Measurements from ENCODE around the gene ADH4. TPM values are rescaled to one million over a fixed set of nuclear protein-coding genes. Genes with fewer than 3 reads are reported as not detected.

ADH4 gene
- total RNA-seq, 1 experiment from 2014 or later = not detected

DNA sequence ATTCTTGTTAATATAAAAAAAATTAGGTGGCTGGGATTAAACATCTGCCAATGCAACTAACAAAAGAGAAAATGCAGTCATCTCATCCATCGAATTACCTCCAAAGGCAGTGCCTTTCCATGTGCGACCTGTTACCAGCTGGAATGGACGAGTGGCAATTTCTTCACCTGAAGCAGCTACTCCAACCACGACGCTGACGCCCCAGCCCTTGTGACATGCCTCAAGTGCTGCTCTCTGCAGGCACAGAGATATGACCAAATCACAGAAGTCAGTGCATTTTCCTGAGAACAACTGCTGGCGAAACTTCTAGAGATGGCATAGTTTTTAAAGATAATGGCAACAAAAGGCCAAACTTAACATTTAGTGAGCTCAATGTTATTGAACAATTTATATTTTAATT lies 69.3 kb downstream of the ADH4 start:
- H3T11ph ChIP-seq (ENCODE audit: low read length) = no peak overlapping the region
- no peaks in the 10 kb centered on the region for H3K4me1 Mint-ChIP-seq
- no peak overlapping the region for H2BK15ac ChIP-seq (ENCODE audit: low read depth, low read length)
- TF ChIP-seq, protein P1, sequence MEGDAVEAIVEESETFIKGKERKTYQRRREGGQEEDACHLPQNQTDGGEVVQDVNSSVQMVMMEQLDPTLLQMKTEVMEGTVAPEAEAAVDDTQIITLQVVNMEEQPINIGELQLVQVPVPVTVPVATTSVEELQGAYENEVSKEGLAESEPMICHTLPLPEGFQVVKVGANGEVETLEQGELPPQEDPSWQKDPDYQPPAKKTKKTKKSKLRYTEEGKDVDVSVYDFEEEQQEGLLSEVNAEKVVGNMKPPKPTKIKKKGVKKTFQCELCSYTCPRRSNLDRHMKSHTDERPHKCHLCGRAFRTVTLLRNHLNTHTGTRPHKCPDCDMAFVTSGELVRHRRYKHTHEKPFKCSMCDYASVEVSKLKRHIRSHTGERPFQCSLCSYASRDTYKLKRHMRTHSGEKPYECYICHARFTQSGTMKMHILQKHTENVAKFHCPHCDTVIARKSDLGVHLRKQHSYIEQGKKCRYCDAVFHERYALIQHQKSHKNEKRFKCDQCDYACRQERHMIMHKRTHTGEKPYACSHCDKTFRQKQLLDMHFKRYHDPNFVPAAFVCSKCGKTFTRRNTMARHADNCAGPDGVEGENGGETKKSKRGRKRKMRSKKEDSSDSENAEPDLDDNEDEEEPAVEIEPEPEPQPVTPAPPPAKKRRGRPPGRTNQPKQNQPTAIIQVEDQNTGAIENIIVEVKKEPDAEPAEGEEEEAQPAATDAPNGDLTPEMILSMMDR (conservative IDR thresholded peaks at IDR 0.05) = no peak
- no peak overlapping the region for H2BK5ac ChIP-seq (ENCODE audit: insufficient read length, low read length)
- no peaks in the 10 kb centered on the region for H4K20me1 ChIP-seq (ENCODE audit: control insufficient read depth, insufficient read depth, insufficient read length)
- H3K56ac ChIP-seq (ENCODE audit: insufficient read length, low read depth, low read length) = no peak overlapping the region
- no CpG with 5 or more reads among the region's 7 CpGs for WGBS (ENCODE audit: extremely low coverage, insufficient read length, low lambda C conversion rate)
- no peak overlapping the region for H2BK12ac ChIP-seq (ENCODE audit: insufficient read length, low read depth, low read length)
- H3K4me3 Mint-ChIP-seq = no peak overlapping the region
- peak overlapping the region in 1 of 3 experiments; percentile 79; a peak in 1 of 7 replicates for H3K27ac Mint-ChIP-seq
- H3K18ac ChIP-seq (ENCODE audit: insufficient read length, low read depth, low read length) = no peak overlapping the region
- no peaks in the 10 kb centered on the region for H3K9me3 ChIP-seq (ENCODE audit: control insufficient read depth, low read depth, low read length)
- no peak overlapping the region for H4K91ac ChIP-seq (ENCODE audit: insufficient read length, low read depth, low read length)
- no peaks in the 10 kb centered on the region for H3K27me3 ChIP-seq (ENCODE audit: insufficient read depth, low read length)
- H4K8ac ChIP-seq (replicated peaks; ENCODE audit: insufficient read length, low read depth, low read length) = no peak overlapping the region
- no peak for DNase-seq
- no peaks in the 10 kb centered on the region for H3K9me3 Mint-ChIP-seq
- no peak overlapping the region for H3K23ac ChIP-seq (ENCODE audit: insufficient read length, low read depth, low read length)
- H3K79me2 ChIP-seq (ENCODE audit: insufficient read depth, low read length) = 0 out of 2 replicates have a peak, but pooled peaks cover 1% of the 10 kb centered on the region
- H2AK5ac ChIP-seq (ENCODE audit: insufficient read length, low read length) = no peak overlapping the region
- H3K9ac ChIP-seq (ENCODE audit: extremely low read depth, insufficient read length, low read length) = no peak overlapping the region
- no peak overlapping the region for H2BK120ac ChIP-seq (ENCODE audit: low read depth, low read length, poor library complexity, severe bottlenecking)
- H3K4me2 ChIP-seq (ENCODE audit: insufficient read depth, insufficient read length, low read length) = no peak overlapping the region
- no peaks in the 10 kb centered on the region for H3K23me2 ChIP-seq (ENCODE audit: insufficient read length, low read depth, low read length, poor library complexity, severe bottlenecking)
- H2BK20ac ChIP-seq (ENCODE audit: low read depth, low read length, poor library complexity, severe bottlenecking) = no peak overlapping the region
- no peaks in the 10 kb centered on the region for H3K79me1 ChIP-seq (ENCODE audit: insufficient read depth, low read depth, low read length, poor library complexity, severe bottlenecking)
- no peaks in the 10 kb centered on the region for H3K27me3 Mint-ChIP-seq (ENCODE audit: low read depth)
- H3K4me1 ChIP-seq (ENCODE audit: insufficient read depth, low read length) = no peaks in the 10 kb centered on the region
- H3K27ac ChIP-seq (ENCODE audit: insufficient read length, low read depth, low read length) = no peak overlapping the region
- no peak overlapping the region for H3K14ac ChIP-seq (ENCODE audit: insufficient read depth, low read length)
- H3K36me3 Mint-ChIP-seq (ENCODE audit: insufficient read depth in 1 of 3, low read depth in 3 of 3) = peaks cover 45 to 85% (median 78%) of the 10 kb centered on the region in 3 experiments
- no peak overlapping the region for H2AFZ ChIP-seq (ENCODE audit: low read length)
- H4K5ac ChIP-seq (ENCODE audit: insufficient read length, low read depth, low read length) = no peak overlapping the region
- no peak overlapping the region for H3K4ac ChIP-seq (ENCODE audit: low read depth, low read length)

Other genes starting within 250 kb of the ADH4 start
- 163 and 166 TPM in 2 replicates for gene EIF4E, start 215.2 kb downstream of the ADH4 start, total RNA-seq (2021)
- gene METAP1, start 148.6 kb downstream of the ADH4 start, total RNA-seq (2021) = 63.2 and 63.5 TPM in 2 replicates
- gene ADH5, start 55.5 kb downstream of the ADH4 start, total RNA-seq (2021) = 284 and 285 TPM in 2 replicates
- not detected in 2 replicates for gene ADH6, start 74.9 kb upstream of the ADH4 start, total RNA-seq (2021)
- not detected in 2 replicates for gene ADH1A, start 146.7 kb upstream of the ADH4 start, total RNA-seq (2021)
- gene ADH1B, start 177.1 kb upstream of the ADH4 start, total RNA-seq (2021) = not detected in 2 replicates
- gene ADH1C, start 208.4 kb upstream of the ADH4 start, total RNA-seq (2021) = not detected in 2 replicates